GM23338 (cell line): ENCODE data around the gene GART. TPM values are rescaled to one million over a fixed set of nuclear protein-coding genes. Genes with fewer than 3 reads are reported as not detected.

Source experiments
- ATAC-seq: fragments of 200-7000 bp; cut with Tn5 transposase; 3 replicates; pipeline ENCODE4 v1.9.1; 2020
- DNase-seq: peaks from one replicate; pipeline ENCODE4 v3.0.0-alpha.2; 2015; ENCODE audit warnings: low spot score
- H2AFZ ChIP-seq: fragments of 200-600 bp; sonication (generic); 2 replicates; pipeline ENCODE4 v1.8.0; 2016; ENCODE audit warnings: antibody characterized with exemption, mild to moderate bottlenecking, moderate library complexity
- H3F3A ChIP-seq: fragments of 200-600 bp; sonication (generic); replicated peaks from 2 replicates; pipeline ENCODE4 v1.8.0; 2017; ENCODE audit warnings: antibody characterized with exemption, mixed run types, low read depth
- H3K27ac ChIP-seq: fragments of 200-600 bp; sonication (generic); 2 replicates; pipeline ENCODE4 v1.6.1; 2016; ENCODE audit warnings: low read depth
- H3K27me3 ChIP-seq: fragments of 200-600 bp; sonication (generic); 2 replicates; pipeline ENCODE4 v1.8.0; 2016; ENCODE audit warnings: mild to moderate bottlenecking, mixed run types, moderate library complexity; ENCODE audit not compliant: insufficient read depth
- H3K36me3 ChIP-seq: fragments of 200-600 bp; sonication (generic); 2 replicates; pipeline ENCODE4 v1.8.0; 2016; ENCODE audit warnings: mild to moderate bottlenecking; ENCODE audit not compliant: insufficient read depth
- H3K4me1 ChIP-seq: fragments of 200-600 bp; sonication (generic); 2 replicates; pipeline ENCODE4 v1.8.0; 2016; ENCODE audit warnings: mild to moderate bottlenecking, moderate library complexity; ENCODE audit not compliant: insufficient read depth
- H3K4me2 ChIP-seq: fragments of 200-600 bp; sonication (generic); 2 replicates; pipeline ENCODE4 v1.7.1; 2017; ENCODE audit warnings: mixed run types
- H3K4me3 ChIP-seq: fragments of 200-600 bp; sonication (generic); 2 replicates; pipeline ENCODE4 v1.6.1; 2016; ENCODE audit warnings: mixed run types
- H3K79me2 ChIP-seq: fragments of 200-600 bp; sonication (generic); replicated peaks from 2 replicates; pipeline ENCODE4 v1.8.0; 2017; ENCODE audit warnings: mild to moderate bottlenecking; ENCODE audit not compliant: insufficient read depth
- H3K9me2 ChIP-seq: fragments of 200-600 bp; sonication (generic); 2 replicates; pipeline ENCODE4 v1.8.0; 2017; ENCODE audit not compliant: insufficient read depth
- H4K20me1 ChIP-seq: fragments of 200-600 bp; sonication (generic); replicated peaks from 2 replicates; pipeline ENCODE4 v1.8.0; 2017; ENCODE audit warnings: mild to moderate bottlenecking; ENCODE audit not compliant: insufficient read depth
- H3K27ac Mint-ChIP-seq: 2 replicates; pipeline ENCODE4 v1.8.0; 2020; ENCODE audit warnings: inconsistent platforms, mild to moderate bottlenecking, moderate library complexity, mixed read lengths
- H3K27me3 Mint-ChIP-seq: 3 replicates; pipeline ENCODE4 v1.8.0; 2022; ENCODE audit warnings: low read depth, mild to moderate bottlenecking, moderate library complexity, mixed read lengths, inconsistent platforms; ENCODE audit not compliant: insufficient read depth, poor library complexity
- H3K36me3 Mint-ChIP-seq: 3 replicates; pipeline ENCODE4 v1.8.0; 2021; ENCODE audit warnings: low read depth, mild to moderate bottlenecking, inconsistent platforms, moderate library complexity, mixed read lengths
- H3K4me1 Mint-ChIP-seq: 3 replicates; pipeline ENCODE4 v1.8.0; 2020; ENCODE audit warnings: mild to moderate bottlenecking, inconsistent platforms, mixed read lengths
- H3K4me3 Mint-ChIP-seq: 3 replicates; pipeline ENCODE4 v1.8.0; 2021; ENCODE audit warnings: moderate library complexity, mild to moderate bottlenecking, inconsistent platforms, mixed read lengths
- H3K9me3 Mint-ChIP-seq: 3 replicates; pipeline ENCODE4 v1.8.0; 2020; ENCODE audit warnings: moderate library complexity, mild to moderate bottlenecking, inconsistent platforms, mixed read lengths
- CTCF ChIP-seq, 2 experiments: fragments of 200-600 bp in 1 of 2; sonication (generic) in 1 of 2; conservative IDR thresholded peaks; 2 replicates each; pipeline versions ENCODE4 v1.5.1 to v1.6.1; 2016 to 2017; ENCODE audit warnings: antibody characterized with exemption in 2 of 2, low read depth in 2 of 2, mild to moderate bottlenecking in 2 of 2, moderate library complexity in 1 of 2
- ETS1 ChIP-seq: IDR thresholded peaks from 2 replicates; pipeline ENCODE4 v1.6.1; 2016; ENCODE audit warnings: antibody characterized with exemption
- EZH2phosphoT487 ChIP-seq: fragments of 200-600 bp; sonication (generic); IDR thresholded peaks from one replicate; pipeline ENCODE4 v1.8.1; 2018; ENCODE audit warnings: antibody characterized with exemption; ENCODE audit not compliant: unreplicated experiment
- JUNB ChIP-seq: IDR thresholded peaks from one replicate; pipeline ENCODE4 v1.6.1; 2016; ENCODE audit warnings: antibody characterized with exemption; ENCODE audit not compliant: unreplicated experiment
- NANOG ChIP-seq: IDR thresholded peaks from 2 replicates; pipeline ENCODE4 v1.6.1; 2016; ENCODE audit warnings: antibody characterized with exemption, borderline replicate concordance
- POLR2AphosphoS5 ChIP-seq: IDR thresholded peaks from 2 replicates; pipeline ENCODE4 v1.6.1; 2016; ENCODE audit warnings: antibody characterized with exemption, low read depth
- REST ChIP-seq: IDR thresholded peaks from one replicate; pipeline ENCODE4 v1.6.1; 2018; ENCODE audit warnings: antibody characterized with exemption; ENCODE audit not compliant: unreplicated experiment
- ZNF331 ChIP-seq: fragments of 250-450 bp; sonication (Bioruptor Pico); IDR thresholded peaks from 2 replicates; pipeline ENCODE4 v1.5.0; 2020; ENCODE audit warnings: low read depth, mild to moderate bottlenecking, moderate library complexity
- polyA plus RNA-seq: library from polyadenylated mRNA; unstranded; fragments of >200 nt; fragmentation: Nextera tagmentation; extraction: Ambion mirVana; gene quantifications from 2 replicates; pipeline ENCODE4 v1.2.1, GENCODE V29; 2016
- total RNA-seq: library from RNA; depleted of rRNA; stranded (reverse); fragments of >200 nt; shearing (Covaris generic); gene quantifications from 2 replicates; pipeline ENCODE4 v1.2.3, GENCODE V29; 2014

Gene GART
- total and polyA plus RNA-seq, 2 experiments from 2014 or later = 87.6 to 224 TPM

- no peaks in the 10 kb centered on the region for H3K4me1 Mint-ChIP-seq
These were observed 30.3 kb downstream of the GART start for GRCh38 chr21:33511639-33512038.

More at GRCh38 chr21:33511639-33512038, 30.3 kb downstream of the GART start:
- Mint-ChIP-seq H3K27me3 (peaks cover 2% of the 10 kb centered on the region), H3K27ac (no peak overlapping the region), H3K4me3 (no peak overlapping the region), H3K36me3 (peaks cover 94% of the 10 kb centered on the region), H3K9me3 (no peaks in the 10 kb centered on the region; the same call in 1 of the 3 replicates)
- Histone ChIP-seq H3F3A (peaks cover 16% of the 10 kb centered on the region), H4K20me1 (peaks cover 10% of the 10 kb centered on the region; the same call in 1 of the 2 replicates), H3K9me2 (no peaks in the 10 kb centered on the region), H3K4me2 (no peak overlapping the region), H3K4me1 (no peaks in the 10 kb centered on the region), H3K79me2 (no peaks in the 10 kb centered on the region), H3K4me3 (no peak overlapping the region), H3K27me3 (no peaks in the 10 kb centered on the region), H3K36me3 (peaks cover 94% of the 10 kb centered on the region), H2AFZ (no peak overlapping the region), H3K27ac (no peak overlapping the region)
- TF ChIP-seq NANOG (no peak), CTCF (conservative IDR thresholded peaks at IDR 0.05; ENCODE audit: low read depth in 2 of 2) (no peak), POLR2AphosphoS5 (no peak), ETS1 (no peak), EZH2phosphoT487 (no peak), JUNB (no peak), ZNF331 (CRISPR knock-in tag) (no peak), REST (no peak)
- DNase-seq = no peak
- ATAC-seq = no peak
